ENCODE data around the gene STX11.
A peak's percentile ranks its signal among the peaks of the same experiment; 100 is the strongest.

The STX11 gene

DNA sequence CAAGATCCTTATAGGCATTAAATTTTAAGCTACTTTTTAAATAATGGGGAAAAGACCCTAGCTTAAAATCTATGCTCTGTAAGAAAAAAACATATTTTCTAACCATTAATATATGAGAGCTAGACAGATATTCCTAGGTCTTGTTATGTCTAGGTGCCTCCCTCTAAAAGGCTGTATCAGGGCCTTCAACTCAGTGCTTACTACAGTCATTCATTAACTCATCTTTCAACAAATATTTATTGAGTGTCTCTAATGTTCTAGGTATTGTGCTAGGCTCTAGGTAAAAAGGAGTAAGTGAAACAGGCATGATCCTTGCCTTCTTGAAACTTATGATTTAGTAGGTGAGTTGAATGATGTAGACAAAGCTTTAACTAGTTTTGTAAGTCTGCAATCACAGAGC, 6.4 kb upstream of the STX11 start:
- no peak for DNase-seq

DNA sequence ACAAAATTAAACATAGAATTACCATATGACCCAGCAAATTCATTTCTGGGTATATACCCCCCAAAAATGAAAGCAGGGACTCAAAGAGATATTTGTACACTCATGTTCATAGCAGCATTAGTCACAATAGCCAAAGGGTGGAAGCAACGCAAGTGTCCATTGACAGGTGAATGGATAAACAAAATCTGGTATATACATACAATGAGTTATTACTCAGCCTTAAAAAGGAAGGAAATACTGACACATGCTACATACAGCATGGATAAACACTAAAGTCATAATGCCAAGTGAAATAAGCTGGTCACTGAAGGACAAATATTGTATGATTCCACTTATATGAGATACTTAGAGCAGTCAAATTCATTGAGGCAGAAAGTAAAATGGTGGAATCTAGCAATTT, 5.3 kb upstream of the STX11 start:
- DNase-seq = no peak

GRCh38 chr6:144145541-144145940, 4.8 kb upstream of the STX11 start:
- DNase-seq = no peak

GRCh38 chr6:144148886-144149285, 1.4 kb upstream of the STX11 start:
- DNase-seq = no peak

DNA sequence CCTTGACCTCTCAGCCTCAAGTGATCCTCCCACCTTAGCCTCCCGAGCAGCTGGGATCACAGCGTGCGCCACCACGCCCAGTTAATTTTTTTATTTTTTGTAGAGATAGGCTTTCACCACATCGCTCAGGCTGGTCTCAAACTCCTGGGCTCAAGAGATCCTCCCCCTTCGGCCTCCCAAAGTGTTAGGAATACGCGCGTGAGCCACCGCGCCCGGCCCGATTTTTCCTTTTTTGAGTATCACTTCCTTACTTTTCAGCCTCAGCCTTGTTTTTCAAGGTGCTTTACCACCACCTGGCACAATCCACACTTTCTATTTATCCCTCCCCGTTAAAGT, 791 bp upstream of the STX11 start:
- no peak for DNase-seq

- peak; percentile 62 for DNase-seq
These were observed 667 bp downstream of the STX11 start for GRCh38 chr6:144150710-144151657.

- DNase-seq = no peak
These were observed 2.1 kb downstream of the STX11 start for GRCh38 chr6:144152334-144152900.

- DNase-seq = no peak
These were observed 2.9 kb downstream of the STX11 start for GRCh38 chr6:144153260-144153659.

- no peak for DNase-seq
These were observed 3.7 kb downstream of the STX11 start for GRCh38 chr6:144153971-144154370.

DNA sequence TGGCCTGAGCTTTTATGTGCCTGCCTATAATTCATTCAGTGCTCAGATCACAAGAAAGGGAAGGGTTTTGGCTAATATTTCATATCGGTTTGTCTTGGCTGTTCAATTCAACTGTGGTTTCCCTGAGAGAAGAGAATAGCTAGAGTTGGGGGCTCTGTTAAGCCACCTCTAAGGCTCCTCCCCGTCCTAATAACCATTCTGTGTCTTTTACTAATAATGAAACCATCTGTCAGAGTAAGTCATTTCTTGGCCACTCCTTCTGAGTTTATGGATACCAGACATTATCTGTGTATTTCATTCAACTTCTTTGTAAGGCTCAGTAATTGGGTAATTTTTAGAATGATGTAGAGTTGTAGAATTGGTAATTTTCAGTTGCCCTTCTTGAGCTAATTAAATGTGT, 5.2 kb downstream of the STX11 start:
- DNase-seq = no peak

GRCh38 chr6:144156338-144156737, 6.0 kb downstream of the STX11 start:
- no peak for DNase-seq

GRCh38 chr6:144156991-144157390, 6.7 kb downstream of the STX11 start:
- DNase-seq = no peak

GRCh38 chr6:144158133-144158532, 7.8 kb downstream of the STX11 start:
- no peak for DNase-seq

DNA sequence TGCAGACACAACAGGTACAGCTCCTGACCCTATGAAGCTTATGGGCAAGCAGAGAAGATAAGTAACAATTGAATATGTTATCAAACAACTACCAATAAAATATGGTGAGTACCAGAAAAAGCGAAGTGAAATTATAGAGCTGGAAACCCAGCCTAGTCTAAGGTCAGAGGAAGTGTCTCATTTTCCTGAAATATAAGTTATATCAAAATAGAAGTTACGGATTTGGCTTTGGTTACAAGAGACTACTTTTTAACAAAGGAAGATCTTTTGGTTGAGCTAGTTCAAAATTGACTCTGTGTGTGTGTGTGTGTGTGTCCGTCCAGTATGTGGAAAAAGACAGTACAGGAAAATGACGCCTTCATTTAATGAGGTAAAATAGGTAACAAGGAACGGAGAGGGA, 8.9 kb downstream of the STX11 start:
- no peak for DNase-seq

GRCh38 chr6:144159742-144160141, 9.4 kb downstream of the STX11 start:
- no peak for DNase-seq

DNA sequence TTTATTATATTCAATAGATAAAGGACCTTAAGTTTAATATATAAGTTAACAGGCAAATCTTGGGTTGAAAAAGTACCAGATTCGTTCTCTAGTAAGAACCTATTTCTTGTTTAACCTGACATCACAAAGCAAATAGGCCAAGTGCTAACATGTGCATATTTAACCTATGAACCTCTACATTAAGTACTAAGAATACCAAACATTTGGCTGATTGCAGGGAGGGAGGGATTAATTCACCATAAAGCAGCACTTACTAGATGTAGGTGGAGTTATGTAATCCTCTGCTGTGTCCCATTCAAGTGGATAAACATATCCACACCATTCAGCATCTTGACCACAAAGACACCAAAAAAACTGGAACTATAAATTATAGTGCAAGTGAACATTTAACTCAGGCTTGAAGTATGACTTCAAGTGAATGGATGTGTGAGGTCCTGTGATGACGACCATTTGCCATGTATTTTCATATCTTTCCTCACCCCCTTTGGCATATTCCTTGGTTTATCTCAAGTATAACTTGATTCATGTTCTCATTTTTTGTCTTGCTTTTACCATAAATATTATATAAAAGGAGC, 10.2 kb downstream of the STX11 start:
- no peak for DNase-seq

DNA sequence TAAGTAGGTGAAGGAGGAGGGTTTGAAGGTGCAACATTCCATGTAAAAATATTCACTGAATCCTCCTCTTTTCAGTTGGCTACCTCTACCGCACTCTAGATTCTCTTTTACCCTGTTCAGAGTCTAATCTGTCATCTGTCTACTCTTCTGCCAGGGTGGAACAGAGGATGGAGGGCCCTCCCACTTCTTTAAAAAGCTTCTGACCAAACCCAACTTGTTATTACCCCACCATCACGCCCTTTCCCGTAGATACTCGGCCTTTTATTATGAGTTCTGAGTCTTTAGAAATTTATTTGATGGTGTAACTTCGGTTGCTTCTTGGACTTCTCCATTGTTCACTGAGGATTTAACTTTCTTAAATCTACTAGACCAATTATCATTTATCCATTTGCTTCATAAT, 11.7 kb downstream of the STX11 start:
- no peak for DNase-seq

GRCh38 chr6:144162977-144163376, 12.7 kb downstream of the STX11 start:
- DNase-seq = no peak

DNA sequence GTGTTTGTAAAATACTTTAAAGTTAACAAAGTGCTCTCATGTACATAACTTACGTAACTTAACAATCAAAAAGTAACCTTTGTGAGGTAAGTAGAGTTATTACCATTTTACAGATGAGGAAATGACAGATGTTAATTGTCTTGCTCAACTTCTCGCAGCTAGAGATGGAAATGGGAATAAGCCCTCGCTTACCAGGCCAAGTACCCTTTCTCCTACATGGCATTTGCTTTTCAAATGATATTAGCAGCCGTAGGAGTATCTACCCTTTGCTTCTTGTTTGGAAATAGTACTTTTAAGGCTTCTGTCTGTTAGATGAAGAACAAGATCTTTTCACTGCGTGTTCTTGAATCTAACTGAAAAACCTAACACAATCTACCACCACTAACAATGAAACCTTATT, 15.5 kb downstream of the STX11 start:
- no peak for DNase-seq

DNA sequence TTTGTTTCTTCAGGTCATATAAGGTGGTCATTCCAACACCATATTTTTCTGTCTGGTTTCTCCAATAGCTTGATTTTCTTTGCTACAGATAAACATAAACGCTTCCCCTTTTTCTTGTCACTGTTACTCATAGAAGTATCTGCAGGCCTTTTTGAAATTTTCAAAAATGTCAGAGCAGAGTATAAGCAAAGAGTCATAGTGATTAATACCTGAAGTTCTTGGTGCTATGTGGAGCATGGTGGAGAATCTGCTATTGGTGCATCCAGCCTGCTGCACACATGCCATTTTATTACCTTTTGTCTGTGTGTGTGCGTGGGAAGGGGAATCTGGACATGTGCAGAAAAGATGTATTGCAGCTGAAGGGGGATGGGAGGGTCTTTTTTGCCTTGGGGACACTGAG, 19.7 kb downstream of the STX11 start:
- DNase-seq = no peak

DNA sequence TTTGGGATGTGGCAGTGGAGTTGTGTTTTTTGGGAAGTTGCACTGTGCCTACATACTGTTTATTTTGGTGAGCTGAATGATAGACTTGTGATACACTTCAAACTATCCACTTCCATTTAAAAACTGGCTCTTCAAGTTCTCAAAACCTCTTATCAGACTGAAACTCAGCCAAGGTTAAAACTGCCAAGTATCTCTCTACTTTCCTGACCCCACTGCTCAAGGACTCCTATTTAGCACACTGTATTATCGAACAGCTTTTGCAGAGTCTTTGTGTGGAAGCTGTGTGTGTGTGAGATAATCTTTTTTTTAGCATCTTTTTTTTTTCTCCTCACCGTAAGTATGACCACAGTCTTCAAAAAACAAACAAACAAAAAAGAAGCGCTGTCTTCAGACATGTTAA, 21.1 kb downstream of the STX11 start:
- DNase-seq = no peak

- DNase-seq = no peak
These were observed 23.7 kb downstream of the STX11 start for GRCh38 chr6:144174006-144174405.

DNA sequence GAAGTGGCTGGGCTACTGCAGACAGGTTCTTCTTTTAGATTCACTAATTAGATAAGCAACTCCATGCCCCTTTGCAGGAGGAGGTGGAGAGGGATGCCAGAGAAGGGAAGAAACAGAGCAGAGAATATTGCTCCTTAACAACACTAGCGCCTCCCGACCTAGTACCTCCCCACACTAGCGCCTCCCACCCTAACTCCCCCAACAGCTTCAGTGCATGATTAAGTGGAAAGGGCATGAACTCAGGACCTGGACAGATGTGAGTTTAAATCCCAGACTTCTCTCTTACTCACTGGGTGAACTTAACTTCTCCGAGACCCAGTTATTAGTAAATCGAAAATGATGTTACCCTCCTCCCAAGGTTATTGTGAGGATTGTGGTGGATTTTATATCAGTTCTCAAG, 25.7 kb downstream of the STX11 start:
- no peak for DNase-seq

- no peak for DNase-seq
These were observed 27.4 kb downstream of the STX11 start for GRCh38 chr6:144177726-144178125.

Data from right forelimb (tissue), 1 donor.